ENCODE results near the gene KCNAB1.
"Not testable (repeated sequence)": the region's sequence is repeated elsewhere in the genome, so short reads cannot be mapped to it uniquely, and the experiment has no call there.

KCNAB1 gene

GRCh38 chr3:156264771-156265170, 144.4 kb downstream of the KCNAB1 start:
- no peak for DNase-seq

GRCh38 chr3:156271508-156271907, 151.1 kb downstream of the KCNAB1 start:
- DNase-seq, result no peak

- DNase-seq, result no peak
These were observed 151.8 kb downstream of the KCNAB1 start for GRCh38 chr3:156271995-156272719.

- DNase-seq, result peak in 6 of 58 donors; percentile 9 to 23 (median 17)
These were observed 152.8 kb downstream of the KCNAB1 start for GRCh38 chr3:156273111-156273694.

GRCh38 chr3:156274791-156275190, 154.4 kb downstream of the KCNAB1 start:
- DNase-seq, result no peak

GRCh38 chr3:156284637-156285036, 164.3 kb downstream of the KCNAB1 start:
- DNase-seq, result not testable (repeated sequence)

GRCh38 chr3:156285626-156286025, 165.2 kb downstream of the KCNAB1 start:
- no peak for DNase-seq

GRCh38 chr3:156290924-156291271, 170.5 kb downstream of the KCNAB1 start:
- peak in 24 of 58 donors; percentile 16 to 79 (median 52) for DNase-seq

GRCh38 chr3:156291272-156292123, 171.1 kb downstream of the KCNAB1 start:
- peak in 33 of 58 donors; percentile 22 to 79 (median 47) for DNase-seq

- DNase-seq, result no peak
These were observed 173.2 kb downstream of the KCNAB1 start for GRCh38 chr3:156293566-156293965.

GRCh38 chr3:156297582-156297981, 177.2 kb downstream of the KCNAB1 start:
- DNase-seq, result no peak

GRCh38 chr3:156298014-156298413, 177.6 kb downstream of the KCNAB1 start:
- DNase-seq, result peak in 13 of 58 donors; percentile 3 to 51 (median 21)

GRCh38 chr3:156298938-156299337, 178.6 kb downstream of the KCNAB1 start:
- peak in 20 of 58 donors; percentile 8 to 46 (median 22) for DNase-seq

GRCh38 chr3:156299569-156299968, 179.2 kb downstream of the KCNAB1 start:
- DNase-seq, result peak in 3 of 58 donors; percentile 14 to 35 (median 29)

GRCh38 chr3:156300371-156300770, 180.0 kb downstream of the KCNAB1 start:
- DNase-seq, result no peak

GRCh38 chr3:156300929-156301840, 180.8 kb downstream of the KCNAB1 start:
- DNase-seq, result no peak

GRCh38 chr3:156303001-156303707, 182.8 kb downstream of the KCNAB1 start:
- DNase-seq, result no peak

- DNase-seq, result no peak
These were observed 184.0 kb downstream of the KCNAB1 start for GRCh38 chr3:156304406-156304805.

GRCh38 chr3:156305672-156306071, 185.3 kb downstream of the KCNAB1 start:
- DNase-seq, result no peak

- no peak for DNase-seq
These were observed 187.3 kb downstream of the KCNAB1 start for GRCh38 chr3:156307704-156308103.
